HG03439 (cell line): Measurements from ENCODE around the gene AP3M1.
"Not testable (repeated sequence)": the region's sequence is repeated elsewhere in the genome, so short reads cannot be mapped to it uniquely, and the experiment has no call there.

Experiments
- ATAC-seq: cut with Tn5 transposase; IDR thresholded peaks from one replicate; pipeline ENCODE4 v1.9.1; 2021; ENCODE audit warnings: mild to moderate bottlenecking, moderate library complexity; ENCODE audit not compliant: unreplicated experiment

Gene AP3M1, protein sequence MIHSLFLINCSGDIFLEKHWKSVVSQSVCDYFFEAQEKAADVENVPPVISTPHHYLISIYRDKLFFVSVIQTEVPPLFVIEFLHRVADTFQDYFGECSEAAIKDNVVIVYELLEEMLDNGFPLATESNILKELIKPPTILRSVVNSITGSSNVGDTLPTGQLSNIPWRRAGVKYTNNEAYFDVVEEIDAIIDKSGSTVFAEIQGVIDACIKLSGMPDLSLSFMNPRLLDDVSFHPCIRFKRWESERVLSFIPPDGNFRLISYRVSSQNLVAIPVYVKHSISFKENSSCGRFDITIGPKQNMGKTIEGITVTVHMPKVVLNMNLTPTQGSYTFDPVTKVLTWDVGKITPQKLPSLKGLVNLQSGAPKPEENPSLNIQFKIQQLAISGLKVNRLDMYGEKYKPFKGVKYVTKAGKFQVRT

GRCh38 chr10:74150204-74150989 is at the start of gene AP3M1:
AP3M1 (minus strand) TSS chr10:74150828; CDS start chr10:74138379, 12,449 bp downstream.
- ATAC-seq = peak; percentile 46

GRCh38 chr10:74199315-74199714 is 48.7 kb upstream of the AP3M1 start:
- ATAC-seq = no peak

DNA sequence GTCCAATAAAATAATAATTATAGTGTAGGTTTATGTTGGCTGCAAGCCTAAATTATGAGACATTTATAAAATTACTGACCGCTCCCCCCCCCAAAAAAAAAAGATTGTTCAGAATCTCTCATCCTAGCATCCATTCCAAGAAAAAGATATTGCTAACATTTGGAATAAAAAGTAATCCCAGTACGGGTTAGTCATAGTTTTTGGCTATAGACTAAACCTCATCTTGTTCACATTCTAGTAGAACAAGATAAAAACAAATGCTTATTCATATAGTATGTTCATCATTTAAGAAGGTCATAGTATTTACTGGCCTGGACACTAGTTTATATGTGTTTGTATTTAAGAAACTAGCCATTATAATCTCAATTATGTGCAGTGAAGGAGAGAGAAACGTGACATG is 44.4 kb upstream of the AP3M1 start:
- ATAC-seq = no peak

DNA sequence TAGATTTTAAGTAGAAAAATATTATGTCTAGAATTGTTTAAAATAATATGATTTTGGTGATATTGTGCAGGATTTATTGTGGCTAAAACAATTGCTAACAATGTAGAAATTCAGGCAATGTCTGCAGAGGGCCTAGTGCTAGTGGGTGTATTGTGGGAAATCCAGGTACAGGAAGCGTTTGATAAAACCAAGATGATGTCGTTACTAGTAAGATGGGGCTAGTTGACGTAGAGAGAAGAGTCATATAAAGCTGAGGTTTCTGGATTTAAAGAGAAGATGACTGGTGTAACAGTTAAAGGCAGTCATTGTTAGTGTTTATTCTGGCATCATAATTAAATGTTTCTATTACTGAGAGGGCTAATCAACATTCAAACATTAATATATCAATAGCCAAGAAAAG is 43.9 kb upstream of the AP3M1 start:
- no peak for ATAC-seq

DNA sequence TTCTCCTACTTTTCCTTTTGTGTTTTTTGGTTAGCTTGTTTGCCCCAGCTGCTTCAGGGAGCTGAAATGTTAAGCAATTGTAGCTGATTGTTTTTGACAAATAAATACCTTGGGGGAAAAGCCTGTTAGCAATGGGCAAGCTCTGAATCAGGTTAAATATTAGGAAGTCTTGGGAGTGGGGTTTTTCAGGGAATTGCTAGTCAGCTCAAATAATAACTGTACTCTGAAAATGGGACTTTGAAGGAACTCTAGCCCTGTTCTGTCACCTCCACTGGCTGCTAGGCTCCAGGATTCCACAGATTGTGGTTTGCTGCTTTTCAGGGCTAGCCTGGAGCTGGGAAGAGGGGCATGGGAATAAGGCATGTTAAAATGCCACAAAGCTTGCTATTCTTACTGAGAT is 39.9 kb upstream of the AP3M1 start:
- ATAC-seq = no peak

DNA sequence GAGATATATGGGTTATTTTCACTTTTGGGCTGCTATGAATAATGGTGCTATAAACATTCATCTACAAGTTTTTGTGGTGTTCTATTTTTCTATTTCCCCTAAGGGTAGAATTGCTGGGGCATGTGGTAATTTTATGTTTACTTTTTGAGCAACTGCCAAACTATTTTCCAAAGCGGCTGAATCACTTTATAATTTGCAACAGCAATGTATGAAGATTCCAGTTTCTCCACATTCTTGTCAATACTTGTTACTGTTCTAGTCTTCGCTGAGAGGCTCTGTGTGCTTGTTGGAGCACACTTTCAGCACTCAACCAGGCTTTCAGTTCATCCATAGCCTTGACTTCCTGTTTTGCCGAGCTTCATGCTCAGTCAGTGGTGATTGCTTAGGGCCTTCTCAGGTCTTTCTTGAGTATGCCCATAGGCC is 39.4 kb upstream of the AP3M1 start:
- ATAC-seq = peak; percentile 60

DNA sequence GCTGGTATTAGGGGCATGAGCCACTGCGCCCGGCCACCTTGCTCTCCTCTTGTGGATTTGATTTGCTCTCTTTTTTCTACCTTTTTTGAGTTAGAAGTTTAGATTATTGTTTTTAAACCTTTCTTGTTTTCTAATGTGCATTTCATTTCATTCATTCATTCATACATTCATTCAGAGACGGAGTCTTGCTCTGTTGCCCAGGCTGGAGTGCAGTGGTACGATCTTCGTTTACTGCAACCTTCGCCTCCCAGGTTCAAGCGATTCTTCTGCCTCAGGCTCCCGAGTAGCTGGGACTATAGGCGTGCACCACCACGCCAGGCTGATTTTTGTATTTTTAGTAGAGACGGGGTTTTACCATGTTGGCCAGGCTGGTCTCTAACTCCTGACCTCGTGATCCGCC is 38.0 kb upstream of the AP3M1 start:
- ATAC-seq = not testable (repeated sequence)

GRCh38 chr10:74187237-74187636 is 36.6 kb upstream of the AP3M1 start:
- ATAC-seq = no peak

- ATAC-seq = no peak
Observed at GRCh38 chr10:74186678-74187077, 36.0 kb upstream of the AP3M1 start.

DNA sequence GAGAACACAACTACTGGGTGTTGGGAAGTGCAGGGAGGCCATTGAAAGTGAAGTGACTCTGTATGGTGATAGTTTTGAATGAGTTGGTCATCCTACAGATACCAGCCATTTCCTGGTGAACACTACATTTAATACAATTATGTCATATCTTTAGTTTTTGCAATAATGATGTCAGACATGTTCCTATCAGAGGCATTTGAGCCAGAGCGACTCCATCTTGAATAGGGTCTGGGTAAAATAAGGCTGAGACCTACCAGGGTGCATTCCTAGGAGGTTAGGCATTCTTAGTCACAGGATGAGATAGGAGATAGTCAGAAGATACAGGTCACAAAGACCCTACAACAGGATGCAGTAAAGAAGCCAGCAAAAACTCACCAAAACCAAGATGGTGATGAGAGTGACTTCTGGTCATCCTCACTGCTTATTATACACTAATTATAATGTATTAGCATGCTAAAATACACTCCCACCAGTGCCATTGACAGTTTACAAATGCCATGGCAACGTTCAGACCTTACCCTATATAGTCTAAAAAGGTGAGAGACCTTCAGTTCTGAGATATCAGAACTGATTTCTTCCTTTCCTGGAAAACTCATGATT is 28.6 kb upstream of the AP3M1 start:
- no peak for ATAC-seq

- ATAC-seq = no peak
Observed at GRCh38 chr10:74178042-74178791, 27.6 kb upstream of the AP3M1 start.

DNA sequence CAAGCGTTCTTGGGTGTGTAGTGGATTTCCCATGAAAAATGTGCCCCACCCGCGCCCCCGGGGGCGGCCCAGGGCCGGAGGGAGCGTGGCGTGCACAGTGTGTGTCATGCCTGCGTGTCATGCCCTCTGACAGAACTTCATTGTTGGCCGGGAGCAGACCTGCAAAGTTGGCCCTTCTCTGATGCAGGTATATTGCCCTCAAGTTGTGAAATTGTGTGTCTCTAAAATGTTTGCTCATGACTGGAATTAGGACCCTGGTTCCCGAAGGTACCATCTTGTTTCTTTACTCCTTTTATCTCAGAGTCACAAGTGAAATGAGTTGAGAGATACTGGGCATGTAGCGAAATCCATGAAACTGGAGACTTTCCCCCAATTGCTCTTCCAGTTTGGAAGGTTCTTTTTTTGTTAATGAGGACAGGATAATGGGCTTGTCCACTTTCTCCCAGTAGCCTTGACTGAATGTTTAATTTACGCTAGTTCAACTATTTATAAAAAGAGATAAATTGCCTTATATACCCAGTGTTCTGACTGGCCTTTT is 26.6 kb upstream of the AP3M1 start:
- peak; percentile 24 for ATAC-seq

DNA sequence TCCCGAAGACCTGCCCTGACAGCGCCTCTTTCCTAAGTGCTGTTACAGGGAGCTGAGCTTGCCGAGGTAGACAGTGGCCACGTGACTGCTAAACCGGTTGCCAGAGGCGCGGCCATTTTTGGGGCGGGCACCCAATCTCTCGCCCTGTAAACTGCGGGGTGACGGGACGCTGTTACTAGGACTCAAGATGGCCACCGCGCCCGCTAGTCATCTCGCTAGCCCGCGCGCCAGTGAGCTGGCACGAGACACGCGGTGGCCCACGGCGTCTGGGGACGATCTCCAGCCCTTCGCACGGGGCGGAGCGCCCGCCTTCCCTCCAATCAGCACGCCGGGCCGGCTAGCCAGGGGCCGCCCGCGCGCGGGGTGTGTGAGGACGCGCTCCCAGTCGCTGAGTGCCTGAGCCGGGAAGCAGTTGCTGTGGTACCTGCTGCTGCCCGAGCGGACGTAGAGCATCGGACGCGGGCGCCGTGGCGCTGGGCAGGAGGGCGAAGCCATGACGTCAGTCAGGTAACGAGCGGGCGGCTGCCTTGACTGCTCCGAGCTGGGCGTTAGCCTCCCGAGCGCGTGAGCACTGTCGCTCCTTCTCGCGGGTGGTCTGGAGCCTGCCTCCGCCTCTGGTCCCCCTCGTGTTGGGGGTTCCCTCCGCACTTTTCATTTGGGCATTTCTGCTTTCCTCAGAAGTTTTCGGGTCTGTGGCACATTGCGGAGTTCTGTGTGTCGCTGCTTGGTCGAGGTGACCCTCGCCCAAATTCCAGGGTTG is 25.9 kb upstream of the AP3M1 start:
- peak; percentile 85 for ATAC-seq

DNA sequence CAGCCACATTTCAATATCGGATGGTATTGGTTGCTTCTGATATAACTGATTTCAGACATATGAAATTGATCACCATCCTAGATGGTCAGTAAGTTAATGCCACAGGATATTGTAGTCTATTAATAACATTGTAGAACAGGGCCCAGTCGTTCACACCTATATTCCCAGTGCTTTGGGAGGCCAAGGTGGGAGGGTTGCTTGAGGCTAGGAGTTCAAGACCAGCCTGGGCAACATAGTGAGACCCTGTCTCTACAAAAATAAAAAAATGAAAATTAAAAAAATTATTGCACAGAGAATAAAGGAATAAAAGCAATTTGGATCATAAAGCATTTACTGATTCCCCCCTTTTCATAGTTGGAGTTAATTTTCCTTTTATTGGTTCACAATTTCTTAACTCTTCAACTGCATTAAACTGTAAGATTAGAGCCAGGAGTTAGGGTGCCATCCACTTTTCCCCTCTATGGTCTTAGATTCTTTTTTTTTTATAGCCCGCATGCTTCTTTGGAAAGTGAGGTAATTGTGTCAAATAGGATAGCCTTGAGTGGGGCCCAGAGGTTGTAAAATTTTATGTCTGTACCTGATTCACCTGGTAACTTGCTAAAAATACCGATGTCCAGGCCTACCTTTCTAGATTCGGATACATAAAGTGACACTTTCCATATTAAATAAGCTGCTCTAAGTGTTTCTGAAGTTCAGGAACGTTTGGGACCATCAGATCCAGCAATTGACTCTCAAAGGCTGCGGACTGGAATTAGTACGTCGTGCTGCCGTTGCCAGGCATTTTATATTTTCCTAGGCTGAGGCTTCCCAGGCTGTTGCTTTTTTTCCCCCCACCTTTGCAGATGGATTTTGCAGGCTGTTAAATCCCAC is 25.1 kb upstream of the AP3M1 start:
- ATAC-seq = no peak

GRCh38 chr10:74174521-74174920 is 23.9 kb upstream of the AP3M1 start:
- no peak for ATAC-seq

GRCh38 chr10:74171625-74172024 is 21.0 kb upstream of the AP3M1 start:
- ATAC-seq = no peak

DNA sequence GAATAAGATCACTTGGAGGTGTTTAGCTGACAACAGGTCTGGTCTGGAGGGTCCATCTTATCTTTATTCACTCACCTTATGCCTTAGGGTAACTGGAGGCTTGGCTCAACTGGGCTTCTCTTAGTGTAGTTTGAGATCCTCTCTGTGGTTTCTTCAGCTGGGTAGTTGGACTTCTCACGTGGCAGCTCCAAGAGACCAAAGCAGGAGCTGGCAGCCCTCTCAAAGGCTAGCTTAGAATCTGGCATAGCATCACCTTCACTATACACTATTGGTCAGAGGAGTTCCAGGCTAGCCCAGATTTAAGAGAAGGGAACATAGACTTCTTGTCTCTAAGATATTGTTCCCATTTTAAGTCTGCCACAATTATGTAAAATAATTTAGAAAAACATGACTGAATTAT is 16.8 kb upstream of the AP3M1 start:
- no peak for ATAC-seq

- no peak for ATAC-seq
Observed at GRCh38 chr10:74165530-74165901, 14.9 kb upstream of the AP3M1 start.
